IMR-90 (cell line): ENCODE measurements around the gene ZBTB40. TPM values are rescaled to one million over a fixed set of nuclear protein-coding genes. Genes with fewer than 3 reads are reported as not detected.

Experiments used
- ATAC-seq: fragments of 200-7000 bp; cut with Tn5 transposase; 2 replicates; pipeline ENCODE4 v1.9.1; 2020; ENCODE audit warnings: low read depth, mild to moderate bottlenecking, moderate library complexity
- BruUV-seq: library from RNA; stranded (reverse); fragments of 400-500 nt; replicated peaks from 2 replicates; lab custom pipeline; 2021; lab: Mats Ljungman, UMichigan
- CTCF ChIA-PET: fragments of 300-600 bp; formaldehyde crosslinking; extraction: SDS; loops from one replicate; lab custom pipeline; 2021; ENCODE audit warnings: antibody characterized with exemption; lab: Yijun Ruan, JAX
- POLR2A ChIA-PET: fragments of 300-600 bp; sonication (Branson Sonifier 250); formaldehyde crosslinking; loops from one replicate; lab custom pipeline; 2022; ENCODE audit warnings: antibody characterized with exemption; ENCODE audit not compliant: unreplicated experiment; lab: Charles Lee
- DNase-seq: peaks from one replicate; pipeline ENCODE4 v3.0.0; 2013
- H2AFZ ChIP-seq: replicated peaks from 2 replicates; pipeline ENCODE3; 2013; ENCODE audit warnings: low read length, mild to moderate bottlenecking; ENCODE audit not compliant: poor library complexity
- H2AK5ac ChIP-seq: 2 replicates; pipeline ENCODE4 v1.6.1; 2013; ENCODE audit warnings: low read depth, low read length, inconsistent platforms
- H2AK9ac ChIP-seq: replicated peaks from 2 replicates; pipeline ENCODE3; 2013; ENCODE audit warnings: mild to moderate bottlenecking, low read depth, low read length, moderate library complexity; ENCODE audit not compliant: poor library complexity
- H2BK120ac ChIP-seq: 2 replicates; pipeline ENCODE4 v1.6.1; 2013; ENCODE audit warnings: low read depth, low read length, inconsistent platforms
- H2BK15ac ChIP-seq: 3 replicates; pipeline ENCODE4 v1.6.1; 2013; ENCODE audit warnings: low read depth, low read length, inconsistent platforms
- H2BK20ac ChIP-seq: 2 replicates; pipeline ENCODE4 v1.6.1; 2013; ENCODE audit warnings: low read depth, mild to moderate bottlenecking, inconsistent platforms, low read length, moderate library complexity
- H2BK5ac ChIP-seq: 2 replicates; pipeline ENCODE4 v1.6.1; 2013; ENCODE audit warnings: mild to moderate bottlenecking, low read depth, low read length, inconsistent platforms; ENCODE audit not compliant: poor library complexity, severe bottlenecking
- H3K14ac ChIP-seq: replicated peaks from 2 replicates; pipeline ENCODE4 v1.6.1; 2013; ENCODE audit warnings: low read depth, low read length, inconsistent platforms
- H3K18ac ChIP-seq: 2 replicates; pipeline ENCODE4 v1.6.1; 2013; ENCODE audit warnings: low read depth, low read length, control low read depth
- H3K23ac ChIP-seq: 2 replicates; pipeline ENCODE4 v1.6.1; 2013; ENCODE audit warnings: low read depth, low read length, inconsistent platforms
- H3K27ac ChIP-seq: 2 replicates; pipeline ENCODE4 v1.5.1; 2013; ENCODE audit warnings: mild to moderate bottlenecking, control low read depth, low read length; ENCODE audit not compliant: insufficient read depth
- H3K27me3 ChIP-seq: 2 replicates; pipeline ENCODE4 v1.6.1; 2013; ENCODE audit warnings: low read length; ENCODE audit not compliant: control insufficient read depth, insufficient read depth
- H3K36me3 ChIP-seq: 2 replicates; pipeline ENCODE4 v1.6.1; 2013; ENCODE audit warnings: low read length, mixed read lengths; ENCODE audit not compliant: control insufficient read depth, insufficient read depth
- H3K4ac ChIP-seq: 2 replicates; pipeline ENCODE4 v1.6.1; 2013; ENCODE audit warnings: low read depth, low read length, inconsistent platforms
- H3K4me1 ChIP-seq: 2 replicates; pipeline ENCODE4 v1.6.1; 2013; ENCODE audit warnings: low read length, mixed read lengths; ENCODE audit not compliant: control insufficient read depth, insufficient read depth
- H3K4me2 ChIP-seq: 2 replicates; pipeline ENCODE4 v1.6.1; 2013; ENCODE audit warnings: low read depth, mild to moderate bottlenecking, control low read depth, low read length, moderate library complexity
- H3K4me3 ChIP-seq: 2 replicates; pipeline ENCODE4 v1.5.1; 2013; ENCODE audit warnings: low read depth, mild to moderate bottlenecking, control low read depth, low read length, moderate library complexity; ENCODE audit not compliant: insufficient read depth
- H3K56ac ChIP-seq: 2 replicates; pipeline ENCODE4 v1.6.1; 2013; ENCODE audit warnings: low read length, inconsistent platforms; ENCODE audit not compliant: insufficient read depth; ENCODE audit errors: extremely low read depth
- H3K79me1 ChIP-seq, 2 experiments: 2 replicates each; pipeline ENCODE4 v1.6.1; 2013; ENCODE audit warnings: low read length in 2 of 2, inconsistent platforms in 1 of 2, low read depth in 1 of 2
- H3K9ac ChIP-seq: 2 replicates; pipeline ENCODE4 v1.6.1; 2013; ENCODE audit warnings: low read depth, low read length, control low read depth
- H3K9me1 ChIP-seq: 2 replicates; pipeline ENCODE4 v1.6.1; 2013; ENCODE audit warnings: low read length, inconsistent platforms; ENCODE audit not compliant: insufficient read depth
- H3K9me3 ChIP-seq: 2 replicates; pipeline ENCODE4 v1.6.1; 2013; ENCODE audit warnings: low read length; ENCODE audit not compliant: control insufficient read depth, insufficient read depth
- H4K20me1 ChIP-seq: 2 replicates; pipeline ENCODE4 v1.6.1; 2013; ENCODE audit warnings: low read length, inconsistent platforms; ENCODE audit not compliant: insufficient read depth
- H4K5ac ChIP-seq: 2 replicates; pipeline ENCODE4 v1.6.1; 2013; ENCODE audit warnings: mild to moderate bottlenecking, low read depth, low read length, control low read depth
- H4K8ac ChIP-seq, 2 experiments: 2 replicates each; pipeline ENCODE4 v1.6.1; 2013; ENCODE audit warnings: low read depth in 2 of 2, low read length in 2 of 2, control low read depth in 1 of 2, inconsistent platforms in 1 of 2
- H4K91ac ChIP-seq: 2 replicates; pipeline ENCODE4 v1.6.1; 2013; ENCODE audit warnings: low read depth, low read length, inconsistent platforms; ENCODE audit not compliant: insufficient read depth
- BHLHE40 ChIP-seq: fragments of 150-350 bp; IDR thresholded peaks from 2 replicates; pipeline ENCODE4 v1.6.1; 2016; ENCODE audit warnings: mild to moderate bottlenecking, low read depth, low read length
- CEBPB ChIP-seq: IDR thresholded peaks from 2 replicates; pipeline ENCODE4 v1.6.1; 2012; ENCODE audit warnings: low read depth, low read length, improper control_type of control experiment
- FOS ChIP-seq: fragments of 150-350 bp; IDR thresholded peaks from 2 replicates; pipeline ENCODE4 v1.6.1; 2016; ENCODE audit warnings: low read depth, low read length
- MAFK ChIP-seq: IDR thresholded peaks from 2 replicates; pipeline ENCODE4 v1.6.1; 2012; ENCODE audit warnings: low read depth, low read length, improper control_type of control experiment
- MXI1 ChIP-seq: IDR thresholded peaks from 2 replicates; pipeline ENCODE4 v1.6.1; 2012; ENCODE audit warnings: low read depth, mild to moderate bottlenecking, low read length, moderate library complexity, borderline replicate concordance
- NFE2L2 ChIP-seq: fragments of 150-350 bp; IDR thresholded peaks from 2 replicates; pipeline ENCODE4 v1.6.1; 2016; ENCODE audit warnings: low read depth, mild to moderate bottlenecking, low read length
- POLR2A ChIP-seq: IDR thresholded peaks from 2 replicates; pipeline ENCODE4 v1.6.1; 2012; ENCODE audit warnings: mild to moderate bottlenecking, low read depth, low read length
- SMC3 ChIP-seq: fragments of 150-350 bp; IDR thresholded peaks from 2 replicates; pipeline ENCODE4 v1.6.1; 2016; ENCODE audit warnings: low read depth, mild to moderate bottlenecking, antibody characterized with exemption, low read length, moderate library complexity
- WGBS, 2 experiments: methylation state at CpG; one replicate each; pipeline versions ENCODE4 v1.1.5 to v1.1.7; 2013; ENCODE audit warnings: missing lambda C conversion rate in 2 of 2; ENCODE audit not compliant: insufficient read length in 1 of 2; ENCODE audit errors: extremely low coverage in 2 of 2; 5-methylcytosine and 5-hydroxymethylcytosine counted together
- dilution Hi-C: fragments of 300-500 bp; cut with HindIII; formaldehyde crosslinking; loops from one replicate; pipeline ENCODE4 v1.14.3; 2018; ENCODE audit warnings: low sequenced_read_pairs; ENCODE audit not compliant: unreplicated experiment
- in situ Hi-C: fragments of 300-500 bp; cut with MboI; formaldehyde crosslinking; loops from 3 replicates; pipeline ENCODE4 v1.14.3; 2019; ENCODE audit warnings: low sequenced_read_pairs, inconsistent platforms, mixed read lengths
- intact Hi-C: fragments of 100-400 bp; cut with micrococcal nuclease; formaldehyde crosslinking; loops from 2 replicates; pipeline ENCODE4 v1.10.0; 2022
- polyA plus RNA-seq, 3 experiments: library from polyadenylated mRNA; depleted of rRNA; stranded (reverse); fragments of >200 nt; gene quantifications; 2 replicates each; pipeline ENCODE4 v1.2.3, GENCODE V29; 2012; ENCODE audit warnings: low replicate concordance in 1 of 3
- total RNA-seq: library from RNA; depleted of rRNA; stranded (reverse); fragments of >200 nt; gene quantifications from 2 replicates; pipeline ENCODE4 v1.2.3, GENCODE V29; 2012
- TF ChIP-seq, protein P1 (sequence below): fragments of 150-350 bp; IDR thresholded peaks from 2 replicates; pipeline ENCODE4 v1.6.1; 2017; ENCODE audit warnings: mild to moderate bottlenecking, antibody characterized with exemption, low read length, low read depth
- TF ChIP-seq, protein P2 (sequence below): conservative IDR thresholded peaks from 2 replicates; pipeline ENCODE4 v1.5.1; 2012; ENCODE audit warnings: mild to moderate bottlenecking, low read depth, low read length, improper control_type of control experiment

Gene ZBTB40
- total and polyA plus RNA-seq, 2 of the 4 experiments (the other 2 are of a cell fraction) = 6.0 to 9.7 TPM

GRCh38 chr1:22579541-22580155, 128.0 kb downstream of the ZBTB40 start:
- Histone ChIP-seq H4K91ac (no peak overlapping the region), H3K18ac (no peak overlapping the region), H2BK20ac (no peak overlapping the region), H3K4me3 (no peak overlapping the region), H3K9ac (no peak overlapping the region), H3K79me1 (no peaks in the 10 kb centered on the region), H3K9me3 (no peaks in the 10 kb centered on the region), H2BK120ac (no peak overlapping the region), H3K4me2 (no peak overlapping the region), H3K9me1 (no peaks in the 10 kb centered on the region; the same call in 1 of the 2 replicates), H3K56ac (no peak overlapping the region), H2AFZ (peak overlapping the region; percentile 51), H2BK5ac (no peak overlapping the region), H3K27ac (no peak overlapping the region), H4K8ac (no peak overlapping the region), H3K36me3 (no peaks in the 10 kb centered on the region), H2AK9ac (no peak overlapping the region), H4K20me1 (no peaks in the 10 kb centered on the region), H2AK5ac (no peak overlapping the region), H3K27me3 (peaks cover 49% of the 10 kb centered on the region), H3K23ac (no peak overlapping the region), H2BK15ac (no peak overlapping the region), H3K4me1 (no peaks in the 10 kb centered on the region), H3K4ac (no peak overlapping the region), H3K14ac (no peak overlapping the region), H4K5ac (no peak overlapping the region)
- ChIA-PET POLR2A (no interaction called here), CTCF (interaction anchor here (0.7 kb wide), 1 partner anchor 9 kb away, joined by 5 read pairs; no protein-coding TSS in a partner anchor)
- WGBS, 2 experiments = no CpG with 5 or more reads among the region's 7 CpGs
- no peak for TF ChIP-seq CEBPB
- TF ChIP-seq, protein P1, sequence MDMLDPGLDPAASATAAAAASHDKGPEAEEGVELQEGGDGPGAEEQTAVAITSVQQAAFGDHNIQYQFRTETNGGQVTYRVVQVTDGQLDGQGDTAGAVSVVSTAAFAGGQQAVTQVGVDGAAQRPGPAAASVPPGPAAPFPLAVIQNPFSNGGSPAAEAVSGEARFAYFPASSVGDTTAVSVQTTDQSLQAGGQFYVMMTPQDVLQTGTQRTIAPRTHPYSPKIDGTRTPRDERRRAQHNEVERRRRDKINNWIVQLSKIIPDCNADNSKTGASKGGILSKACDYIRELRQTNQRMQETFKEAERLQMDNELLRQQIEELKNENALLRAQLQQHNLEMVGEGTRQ = no peak
- TF ChIP-seq NFE2L2 = no peak
- no peak for TF ChIP-seq MAFK
- no peak for TF ChIP-seq POLR2A
- no peak for TF ChIP-seq MXI1
- no peak for TF ChIP-seq BHLHE40
- TF ChIP-seq FOS = no peak
- TF ChIP-seq, protein P2, sequence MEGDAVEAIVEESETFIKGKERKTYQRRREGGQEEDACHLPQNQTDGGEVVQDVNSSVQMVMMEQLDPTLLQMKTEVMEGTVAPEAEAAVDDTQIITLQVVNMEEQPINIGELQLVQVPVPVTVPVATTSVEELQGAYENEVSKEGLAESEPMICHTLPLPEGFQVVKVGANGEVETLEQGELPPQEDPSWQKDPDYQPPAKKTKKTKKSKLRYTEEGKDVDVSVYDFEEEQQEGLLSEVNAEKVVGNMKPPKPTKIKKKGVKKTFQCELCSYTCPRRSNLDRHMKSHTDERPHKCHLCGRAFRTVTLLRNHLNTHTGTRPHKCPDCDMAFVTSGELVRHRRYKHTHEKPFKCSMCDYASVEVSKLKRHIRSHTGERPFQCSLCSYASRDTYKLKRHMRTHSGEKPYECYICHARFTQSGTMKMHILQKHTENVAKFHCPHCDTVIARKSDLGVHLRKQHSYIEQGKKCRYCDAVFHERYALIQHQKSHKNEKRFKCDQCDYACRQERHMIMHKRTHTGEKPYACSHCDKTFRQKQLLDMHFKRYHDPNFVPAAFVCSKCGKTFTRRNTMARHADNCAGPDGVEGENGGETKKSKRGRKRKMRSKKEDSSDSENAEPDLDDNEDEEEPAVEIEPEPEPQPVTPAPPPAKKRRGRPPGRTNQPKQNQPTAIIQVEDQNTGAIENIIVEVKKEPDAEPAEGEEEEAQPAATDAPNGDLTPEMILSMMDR = no peak
- TF ChIP-seq SMC3 = no peak
- ATAC-seq = no peak
- in situ Hi-C loops (no loop called here), intact Hi-C loops (no loop called here), dilution Hi-C loops (no loop called here)
- no TSS peak for BruUV-seq
- no peak for DNase-seq
